ENCODE measurements around the gene ZNF263. TPM values are rescaled to one million over a fixed set of nuclear protein-coding genes. Genes with fewer than 3 reads are reported as not detected.

ZNF263 gene
- 53.5 TPM for total RNA-seq (2021; ENCODE audit: unreplicated experiment)
- polyA plus RNA-seq (2012; ENCODE audit: insufficient read length): 46.2 TPM
- Bru-seq, nascent RNA: percentile 74 among the genes with signal in this experiment
- BruChase-seq, experiment 1, labeled RNA remaining after a 2-hour chase: percentile 84 among the genes with signal in this experiment
- BruChase-seq, experiment 2, labeled RNA remaining after a 6-hour chase: percentile 70 among the genes with signal in this experiment
- long read RNA-seq, transcript ZNF263-201 (6 exons, 3,830 nt): minor isoform, 7 of 100 reads
- long read RNA-seq, transcript ZNF263-205 (2 exons, 1,139 nt): minor isoform, 22 of 100 reads
- long read RNA-seq, transcript ZNF263-208 (3 exons, 851 nt): major isoform, 38 of 100 reads
- long read RNA-seq, partial matches to known transcripts: 7 of 100 reads
- long read RNA-seq, other reads (novel, unspliced or antisense): 25 of 100 reads

DNA sequence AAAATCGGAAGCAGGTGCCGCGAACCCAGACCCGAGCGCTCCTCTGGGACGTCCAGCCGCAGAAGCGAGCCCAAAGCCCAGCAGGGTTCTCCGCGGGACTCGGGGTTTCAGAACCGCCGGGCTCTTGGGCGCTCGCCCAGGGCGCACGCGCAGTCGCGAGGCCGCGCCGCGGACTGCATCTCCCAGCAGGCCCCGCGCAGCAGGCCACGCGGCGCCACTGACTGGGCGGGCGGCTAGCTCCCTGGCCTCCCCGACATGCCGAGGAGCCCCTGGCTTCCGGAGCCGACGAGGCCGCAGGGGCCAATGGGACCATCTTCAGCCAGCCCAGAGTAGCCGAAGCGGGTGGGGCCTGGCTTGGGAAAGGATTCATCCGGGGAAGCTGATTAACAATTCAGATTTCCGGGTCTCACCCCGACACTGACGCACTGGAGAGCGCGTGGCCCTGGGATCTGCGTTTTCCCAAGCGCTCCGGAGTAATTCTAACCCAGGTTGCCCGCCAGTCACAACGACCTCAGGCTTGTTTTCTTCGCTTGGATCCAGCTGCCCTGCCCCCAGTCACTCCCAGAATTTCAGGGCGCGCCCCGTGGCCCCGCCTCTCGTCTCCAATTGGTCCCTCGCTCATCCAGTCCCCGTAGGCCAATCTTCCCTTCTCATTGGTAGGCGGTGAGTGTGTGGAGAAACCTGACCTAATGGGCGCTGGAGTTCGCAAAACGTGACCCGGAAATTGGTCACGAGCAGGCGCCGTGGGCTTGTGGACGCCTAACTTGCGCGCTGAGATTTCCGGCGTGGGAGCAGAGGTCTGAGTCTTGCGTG lies at the start of gene ZNF263:
Gene ZNF263, plus strand, starts transcription at position 762 of the 813 bp plus-strand sequence. CDS start 328 bp downstream, outside the sequence.
- peaks cover 30% of the 10 kb centered on the region for H3K9me3 ChIP-seq (ENCODE audit: control insufficient read depth, insufficient read depth, low read depth, low read length)
- TF ChIP-seq, protein P1, sequence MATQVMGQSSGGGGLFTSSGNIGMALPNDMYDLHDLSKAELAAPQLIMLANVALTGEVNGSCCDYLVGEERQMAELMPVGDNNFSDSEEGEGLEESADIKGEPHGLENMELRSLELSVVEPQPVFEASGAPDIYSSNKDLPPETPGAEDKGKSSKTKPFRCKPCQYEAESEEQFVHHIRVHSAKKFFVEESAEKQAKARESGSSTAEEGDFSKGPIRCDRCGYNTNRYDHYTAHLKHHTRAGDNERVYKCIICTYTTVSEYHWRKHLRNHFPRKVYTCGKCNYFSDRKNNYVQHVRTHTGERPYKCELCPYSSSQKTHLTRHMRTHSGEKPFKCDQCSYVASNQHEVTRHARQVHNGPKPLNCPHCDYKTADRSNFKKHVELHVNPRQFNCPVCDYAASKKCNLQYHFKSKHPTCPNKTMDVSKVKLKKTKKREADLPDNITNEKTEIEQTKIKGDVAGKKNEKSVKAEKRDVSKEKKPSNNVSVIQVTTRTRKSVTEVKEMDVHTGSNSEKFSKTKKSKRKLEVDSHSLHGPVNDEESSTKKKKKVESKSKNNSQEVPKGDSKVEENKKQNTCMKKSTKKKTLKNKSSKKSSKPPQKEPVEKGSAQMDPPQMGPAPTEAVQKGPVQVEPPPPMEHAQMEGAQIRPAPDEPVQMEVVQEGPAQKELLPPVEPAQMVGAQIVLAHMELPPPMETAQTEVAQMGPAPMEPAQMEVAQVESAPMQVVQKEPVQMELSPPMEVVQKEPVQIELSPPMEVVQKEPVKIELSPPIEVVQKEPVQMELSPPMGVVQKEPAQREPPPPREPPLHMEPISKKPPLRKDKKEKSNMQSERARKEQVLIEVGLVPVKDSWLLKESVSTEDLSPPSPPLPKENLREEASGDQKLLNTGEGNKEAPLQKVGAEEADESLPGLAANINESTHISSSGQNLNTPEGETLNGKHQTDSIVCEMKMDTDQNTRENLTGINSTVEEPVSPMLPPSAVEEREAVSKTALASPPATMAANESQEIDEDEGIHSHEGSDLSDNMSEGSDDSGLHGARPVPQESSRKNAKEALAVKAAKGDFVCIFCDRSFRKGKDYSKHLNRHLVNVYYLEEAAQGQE (IDR thresholded peaks at IDR 0.05; ENCODE audit: insufficient read depth in 1 of 2, low read depth in 2 of 2, low read length in 1 of 2): no peak
- TF ChIP-seq POLR2AphosphoS5 (IDR thresholded peaks at IDR 0.05; ENCODE audit: low read depth, low read length) (peak; percentile 85), TCF7L2 (IDR thresholded peaks at IDR 0.05; ENCODE audit: low read depth, low read length) (peak; percentile 50; the same call in 1 of the 2 replicates), SIN3A (IDR thresholded peaks at IDR 0.05; ENCODE audit: borderline replicate concordance, insufficient read depth, low read depth, low read length) (peak; percentile 66; the same call in 1 of the 2 replicates)
- TF ChIP-seq, protein P2, sequence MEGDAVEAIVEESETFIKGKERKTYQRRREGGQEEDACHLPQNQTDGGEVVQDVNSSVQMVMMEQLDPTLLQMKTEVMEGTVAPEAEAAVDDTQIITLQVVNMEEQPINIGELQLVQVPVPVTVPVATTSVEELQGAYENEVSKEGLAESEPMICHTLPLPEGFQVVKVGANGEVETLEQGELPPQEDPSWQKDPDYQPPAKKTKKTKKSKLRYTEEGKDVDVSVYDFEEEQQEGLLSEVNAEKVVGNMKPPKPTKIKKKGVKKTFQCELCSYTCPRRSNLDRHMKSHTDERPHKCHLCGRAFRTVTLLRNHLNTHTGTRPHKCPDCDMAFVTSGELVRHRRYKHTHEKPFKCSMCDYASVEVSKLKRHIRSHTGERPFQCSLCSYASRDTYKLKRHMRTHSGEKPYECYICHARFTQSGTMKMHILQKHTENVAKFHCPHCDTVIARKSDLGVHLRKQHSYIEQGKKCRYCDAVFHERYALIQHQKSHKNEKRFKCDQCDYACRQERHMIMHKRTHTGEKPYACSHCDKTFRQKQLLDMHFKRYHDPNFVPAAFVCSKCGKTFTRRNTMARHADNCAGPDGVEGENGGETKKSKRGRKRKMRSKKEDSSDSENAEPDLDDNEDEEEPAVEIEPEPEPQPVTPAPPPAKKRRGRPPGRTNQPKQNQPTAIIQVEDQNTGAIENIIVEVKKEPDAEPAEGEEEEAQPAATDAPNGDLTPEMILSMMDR (IDR thresholded peaks at IDR 0.05): no peak
- CTCF ChIA-PET: interaction anchor here (1.5 kb wide), 1 partner anchor 16 kb away, joined by 6 read pairs; no protein-coding TSS in a partner anchor
- BruUV-seq (replicated peaks): TSS peak; percentile 93
- DNase-seq (ENCODE audit: low read depth, low spot score) (peak; percentile 93), ATAC-seq (peak; percentile 96)
- intact Hi-C loops (cut with micrococcal nuclease; ENCODE audit: unreplicated experiment): no loop called here
- H3K27me3 ChIP-seq (ENCODE audit: control insufficient read depth, insufficient read depth, low read length): no peaks in the 10 kb centered on the region
- peak within 1 kb of the TSS; percentile 96 to 99 for H3K4me3 ChIP-seq (ENCODE audit: low read depth in 2 of 2, low read length in 2 of 2)
- H3K4me1 ChIP-seq (ENCODE audit: control insufficient read depth, insufficient read depth, low read length): no peaks in the 10 kb centered on the region; the same call in 1 of the 2 replicates
- H3K36me3 ChIP-seq (ENCODE audit: control insufficient read depth, insufficient read depth, low read length): peaks cover 10% of the 10 kb centered on the region
- in situ Hi-C loops (cut with HindIII; ENCODE audit: low pct_unique_long_range_greater_than_20kb, low sequenced_read_pairs): no loop called here
- H3K27ac ChIP-seq (ENCODE audit: low read length): peak within 1 kb of the TSS; percentile 95
- POLR2A ChIA-PET: no interaction called here

DNA sequence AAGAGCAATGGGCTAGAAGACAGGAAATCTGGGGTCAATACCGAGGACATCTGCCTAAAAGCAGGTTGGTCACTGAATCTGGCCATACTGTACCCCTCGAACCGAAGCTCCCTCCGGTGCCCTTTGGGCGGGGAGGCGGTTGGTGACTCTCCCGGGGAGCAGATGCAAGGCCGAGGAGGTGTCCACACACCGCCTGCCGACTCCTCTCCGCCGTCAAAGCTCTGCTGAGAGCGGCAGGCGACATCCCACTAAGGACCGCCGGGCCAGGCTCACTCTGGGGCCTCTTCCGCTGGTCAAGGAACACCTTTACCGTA lies 48.8 kb upstream of the ZNF263 start:
- Histone ChIP-seq H3K27ac (ENCODE audit: low read length) (peak overlapping the region; percentile 93), H3K4me3 (ENCODE audit: low read depth in 2 of 2, low read length in 2 of 2) (peak overlapping the region; percentile 86 to 94), H3K27me3 (ENCODE audit: control insufficient read depth, insufficient read depth, low read length) (no peaks in the 10 kb centered on the region), H3K36me3 (ENCODE audit: control insufficient read depth, insufficient read depth, low read length) (peaks cover 13% of the 10 kb centered on the region), H3K4me1 (ENCODE audit: control insufficient read depth, insufficient read depth, low read length) (0 out of 2 replicates have a peak, but pooled peaks cover 3% of the 10 kb centered on the region), H3K9me3 (ENCODE audit: control insufficient read depth, insufficient read depth, low read depth, low read length) (peaks cover 44% of the 10 kb centered on the region)
- ATAC-seq (no peak; the same call in 1 of the 2 replicates), DNase-seq (ENCODE audit: low read depth, low spot score) (no peak)
- ChIA-PET POLR2A (no interaction called here), CTCF (no interaction called here)
- TF ChIP-seq POLR2AphosphoS5 (IDR thresholded peaks at IDR 0.05; ENCODE audit: low read depth, low read length): no peak
- TF ChIP-seq, protein P1 (IDR thresholded peaks at IDR 0.05; ENCODE audit: insufficient read depth in 1 of 2, low read depth in 2 of 2, low read length in 1 of 2): no peak
- no peak for TF ChIP-seq SIN3A (IDR thresholded peaks at IDR 0.05; ENCODE audit: borderline replicate concordance, insufficient read depth, low read depth, low read length)
- TF ChIP-seq TCF7L2 (IDR thresholded peaks at IDR 0.05; ENCODE audit: low read depth, low read length): no peak
- TF ChIP-seq, protein P2 (IDR thresholded peaks at IDR 0.05): no peak
- in situ Hi-C loops (cut with HindIII; ENCODE audit: low pct_unique_long_range_greater_than_20kb, low sequenced_read_pairs): no loop called here
- intact Hi-C loops (cut with micrococcal nuclease; ENCODE audit: unreplicated experiment): no loop called here
- no TSS peak for BruUV-seq (replicated peaks)
